HepG2 (cell line): ENCODE data around the gene DAAM2. TPM values are rescaled to one million over a fixed set of nuclear protein-coding genes. Genes with fewer than 3 reads are reported as not detected.

Experiments used
- ATAC-seq: fragments of 200-7000 bp; cut with Tn5 transposase; 3 replicates; pipeline ENCODE4 v1.9.1; 2020; ENCODE audit warnings: mild to moderate bottlenecking, moderate library complexity
- BruUV-seq: library from RNA; stranded (reverse); fragments of 400-500 nt; replicated peaks from 2 replicates; lab custom pipeline; 2021; lab: Mats Ljungman, UMichigan
- CTCF ChIA-PET: fragments of 300-600 bp; formaldehyde crosslinking; extraction: SDS; loops from one replicate; lab custom pipeline; 2021; ENCODE audit warnings: low total read pairs, inconsistent platforms, low intra/inter-chr PET ratio; lab: Yijun Ruan, JAX
- POLR2A ChIA-PET: fragments of 350-600 bp; sonication (Branson Sonifier 250); formaldehyde crosslinking; loops from one replicate; lab custom pipeline; 2020; ENCODE audit warnings: antibody characterized with exemption, inconsistent platforms; lab: Yijun Ruan, JAX
- DNase-seq: peaks from one replicate; pipeline ENCODE4 v3.0.0-alpha.2; 2015; ENCODE audit warnings: low spot score
- FAIRE-seq: peaks from 3 replicates; lab custom pipeline; 2011; peaks lifted over from hg19 to GRCh38; lab: Jason Lieb, UNC
- H2AFZ ChIP-seq: one replicate; pipeline ENCODE4 v1.6.1; 2011; ENCODE audit warnings: low read length, inconsistent platforms
- H3K27ac ChIP-seq: fragments of 300-600 bp; 3 replicates; pipeline ENCODE4 v1.8.0; 2011; ENCODE audit warnings: mixed run types, mild to moderate bottlenecking, mixed read lengths, low read length, inconsistent platforms; ENCODE audit not compliant: insufficient read depth; ENCODE audit errors: extremely low read length
- H3K27me3 ChIP-seq, 2 experiments: fragments of 200-600 bp in 1 of 2; 2 replicates in 1 of 2; 3 replicates in 1 of 2; pipeline versions ENCODE4 v1.6.0 to v1.8.0; 2011; ENCODE audit warnings: low read length in 2 of 2, mild to moderate bottlenecking in 2 of 2, moderate library complexity in 2 of 2, inconsistent platforms in 1 of 2; ENCODE audit not compliant: insufficient read depth in 2 of 2, control insufficient read depth in 1 of 2
- H3K36me3 ChIP-seq, 2 experiments: fragments of 200-600 bp in 1 of 2; replicated peaks in 1 of 2; 2 replicates in 1 of 2; 3 replicates in 1 of 2; pipeline versions ENCODE4 v1.5.1 to v1.8.0; 2011; ENCODE audit warnings: low read length in 2 of 2, inconsistent platforms in 1 of 2; ENCODE audit not compliant: insufficient read depth in 2 of 2, control insufficient read depth in 1 of 2
- H3K4me1 ChIP-seq: 2 replicates; pipeline ENCODE4 v1.5.1; 2012; ENCODE audit warnings: low read length, inconsistent platforms; ENCODE audit not compliant: insufficient read depth
- H3K4me2 ChIP-seq: 2 replicates; pipeline ENCODE4 v1.6.0; 2011; ENCODE audit warnings: low read depth, low read length, inconsistent platforms
- H3K4me3 ChIP-seq, 3 experiments: fragments of 200-600 bp in 1 of 3; sonication (generic), shearing (Covaris generic) in 1 of 3; replicated peaks in 1 of 3; 2 replicates each; pipeline ENCODE4 v1.5.1; 2011 to 2016; ENCODE audit warnings: low read length in 3 of 3, inconsistent platforms in 2 of 3, low read depth in 2 of 3, mild to moderate bottlenecking in 2 of 3, control low read depth in 1 of 3, mixed read lengths in 1 of 3; ENCODE audit not compliant: insufficient read depth in 1 of 3
- H3K79me2 ChIP-seq: one replicate; pipeline ENCODE4 v1.6.1; 2011; ENCODE audit warnings: low read length, inconsistent platforms; ENCODE audit not compliant: insufficient read depth
- H3K9ac ChIP-seq: 2 replicates; pipeline ENCODE4 v1.6.0; 2011; ENCODE audit warnings: mild to moderate bottlenecking, low read depth, low read length, inconsistent platforms; ENCODE audit not compliant: insufficient read depth
- H3K9me3 ChIP-seq: 2 replicates; pipeline ENCODE4 v1.5.1; 2012; ENCODE audit warnings: mild to moderate bottlenecking, low read length
- H4K20me1 ChIP-seq: 2 replicates; pipeline ENCODE4 v1.6.0; 2011; ENCODE audit warnings: inconsistent platforms, mild to moderate bottlenecking, low read length, moderate library complexity; ENCODE audit not compliant: insufficient read depth
- FOXJ3 ChIP-seq: sonication (generic); formaldehyde crosslinking; IDR thresholded peaks from 2 replicates; pipeline ENCODE4 v1.4.0; 2020; ENCODE audit warnings: missing genetic modification reagents, mild to moderate bottlenecking, borderline replicate concordance
- GATA4 ChIP-seq: sonication (generic); IDR thresholded peaks from 2 replicates; pipeline ENCODE4 v1.6.1; 2016; ENCODE audit warnings: antibody characterized with exemption, low read depth, borderline replicate concordance
- GPN1 ChIP-seq: sonication (generic); formaldehyde crosslinking; IDR thresholded peaks from 2 replicates; pipeline ENCODE4 v1.5.1; 2020; ENCODE audit warnings: missing genetic modification reagents, borderline replicate concordance
- MED8 ChIP-seq: sonication (generic); formaldehyde crosslinking; IDR thresholded peaks from 2 replicates; pipeline ENCODE4 v1.8.1; 2023; ENCODE audit warnings: mild to moderate bottlenecking, missing genetic modification reagents; ENCODE audit not compliant: insufficient replicate concordance
- NKX3-1 ChIP-seq: sonication (generic); formaldehyde crosslinking; IDR thresholded peaks from 2 replicates; pipeline ENCODE4 v1.5.0; 2020; ENCODE audit warnings: missing genetic modification reagents
- RAD21 ChIP-seq: fragments of 450-650 bp; formaldehyde crosslinking; IDR thresholded peaks from 2 replicates; pipeline ENCODE4 v1.5.0; 2020; ENCODE audit warnings: mild to moderate bottlenecking
- SP4 ChIP-seq: sonication (generic); formaldehyde crosslinking; IDR thresholded peaks from 2 replicates; pipeline ENCODE4 v1.8.1; 2023; ENCODE audit warnings: mild to moderate bottlenecking, missing genetic modification reagents
- TOPORS ChIP-seq: sonication (generic); formaldehyde crosslinking; IDR thresholded peaks from 2 replicates; pipeline ENCODE4 v1.8.0; 2023; ENCODE audit warnings: mild to moderate bottlenecking, missing genetic modification reagents
- ZNF225 ChIP-seq: sonication (generic); formaldehyde crosslinking; IDR thresholded peaks from 2 replicates; pipeline ENCODE4 v1.4.0; 2020; ENCODE audit warnings: mild to moderate bottlenecking, missing genetic modification reagents
- ZNF598 ChIP-seq: sonication (generic); formaldehyde crosslinking; IDR thresholded peaks from 2 replicates; pipeline ENCODE4 v1.5.1; 2020; ENCODE audit warnings: mild to moderate bottlenecking, missing genetic modification reagents, borderline replicate concordance
- ZNF720 ChIP-seq: sonication (generic); formaldehyde crosslinking; IDR thresholded peaks from 2 replicates; pipeline ENCODE4 v1.4.0; 2020; ENCODE audit warnings: missing genetic modification reagents
- ZNF747 ChIP-seq: sonication (generic); formaldehyde crosslinking; IDR thresholded peaks from 2 replicates; pipeline ENCODE4 v1.8.1; 2023; ENCODE audit warnings: missing genetic modification reagents, mild to moderate bottlenecking, borderline replicate concordance
- WGBS: methylation state at CpG from one replicate; pipeline ENCODE4 v1.1.6; 2017; ENCODE audit warnings: low lambda C conversion rate; 5-methylcytosine and 5-hydroxymethylcytosine counted together
- in situ Hi-C: cut with HindIII; loops from 2 replicates; pipeline ENCODE4 v1.10.0; 2017; ENCODE audit warnings: low pct_unique_long_range_greater_than_20kb; ENCODE audit not compliant: extremely low pct_ligation_motif_present
- intact Hi-C: fragments of 100-400 bp; cut with micrococcal nuclease; formaldehyde crosslinking; loops from one replicate; pipeline ENCODE4 v1.10.0; 2022; ENCODE audit not compliant: unreplicated experiment
- polyA plus RNA-seq, 8 experiments: library from polyadenylated mRNA; depleted of rRNA in 3 of 8; stranded (reverse) in 7 of 8; unstranded in 1 of 8; fragments of >200 nt; fragmentation: Illumina TruSeq in 4 of 8; extraction: Trizol in 4 of 8; gene quantifications; 2 replicates each; pipeline versions ENCODE4 v1.2.1 to v1.2.3, GENCODE V29; 2011 to 2016; ENCODE audit warnings: low read depth in 4 of 8, missing spikeins in 1 of 8, mixed read lengths in 1 of 8; ENCODE audit not compliant: insufficient read depth in 1 of 8
- total RNA-seq, 5 experiments: library from RNA; depleted of rRNA; stranded (reverse); fragments of >200 nt; fragmentation: Illumina TruSeq; extraction: Trizol; gene quantifications; 2 replicates each; pipeline ENCODE4 v1.2.3, GENCODE V29; 2016; ENCODE audit warnings: low read depth in 1 of 5
- TF ChIP-seq, protein P1 (sequence below): sonication (generic); formaldehyde crosslinking; IDR thresholded peaks from 2 replicates; pipeline ENCODE4 v1.4.0; 2020; ENCODE audit warnings: missing genetic modification reagents

DAAM2 gene
- total and polyA plus RNA-seq, 2 of the 13 experiments (the other 11 are each of a cell fraction or from before 2014, with no cell fraction given) = 0.01 TPM; not detected in 1

DNA sequence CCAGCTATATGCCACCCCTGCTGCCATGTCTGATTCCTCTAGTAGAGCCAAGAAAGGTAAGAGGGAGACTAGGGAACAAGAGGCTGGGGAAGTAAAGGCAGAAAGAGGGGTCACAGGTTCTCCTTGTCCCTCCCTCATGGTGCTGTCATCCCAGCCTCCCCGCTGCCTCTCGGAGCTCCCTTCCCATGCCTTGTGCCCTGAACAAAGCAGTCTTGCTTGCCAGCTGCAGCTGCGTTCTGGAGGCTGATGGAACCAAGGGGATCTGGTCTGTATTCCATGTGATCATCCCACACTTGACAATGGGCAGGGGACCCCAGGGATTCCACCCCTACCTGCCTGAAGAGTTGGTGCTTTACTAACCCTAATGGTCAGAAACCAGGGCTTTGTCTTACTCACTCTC is 61.4 kb downstream of the DAAM2 start:
- Histone ChIP-seq H4K20me1 (no peaks in the 10 kb centered on the region), H3K4me1 (peaks cover 12% of the 10 kb centered on the region), H3K36me3 (no peaks in the 10 kb centered on the region), H3K9ac (no peak overlapping the region), H3K4me2 (no peak overlapping the region), H3K79me2 (no peaks in the 10 kb centered on the region), H3K27me3 (no peaks in the 10 kb centered on the region), H3K4me3 (no peak overlapping the region), H3K9me3 (no peaks in the 10 kb centered on the region), H2AFZ (no peak overlapping the region), H3K27ac (no peak overlapping the region)
- ATAC-seq (no peak), DNase-seq (no peak), FAIRE-seq (no peak)
- CTCF ChIA-PET = no interaction called here
- POLR2A ChIA-PET = no interaction called here
- 21% methylated on average over 3 of the region's 3 CpGs for WGBS
- no TSS peak for BruUV-seq
- intact Hi-C loops (no loop called here), in situ Hi-C loops (no loop called here)
- no peak for TF ChIP-seq GATA4
- no peak for TF ChIP-seq NKX3-1 (CRISPR knock-in tag)
- TF ChIP-seq SP4 (CRISPR knock-in tag) = no peak

- intact Hi-C loops (no loop called here), in situ Hi-C loops (no loop called here)
- no peaks in the 10 kb centered on the region for H4K20me1 ChIP-seq
- H3K4me1 ChIP-seq = no peaks in the 10 kb centered on the region
- no peaks in the 10 kb centered on the region for H3K9me3 ChIP-seq
- H3K9ac ChIP-seq = no peak overlapping the region
- 33% methylated on average over 7 of the region's 7 CpGs for WGBS
- ATAC-seq (no peak), DNase-seq (no peak), FAIRE-seq (no peak)
- H3K27me3 ChIP-seq = no peaks in the 10 kb centered on the region
- no peak overlapping the region for H3K4me2 ChIP-seq
- BruUV-seq = no TSS peak
- no peak overlapping the region for H2AFZ ChIP-seq
- CTCF ChIA-PET = no interaction called here
- no peak overlapping the region for H3K27ac ChIP-seq
- POLR2A ChIA-PET = no interaction called here
- TF ChIP-seq, protein P1, sequence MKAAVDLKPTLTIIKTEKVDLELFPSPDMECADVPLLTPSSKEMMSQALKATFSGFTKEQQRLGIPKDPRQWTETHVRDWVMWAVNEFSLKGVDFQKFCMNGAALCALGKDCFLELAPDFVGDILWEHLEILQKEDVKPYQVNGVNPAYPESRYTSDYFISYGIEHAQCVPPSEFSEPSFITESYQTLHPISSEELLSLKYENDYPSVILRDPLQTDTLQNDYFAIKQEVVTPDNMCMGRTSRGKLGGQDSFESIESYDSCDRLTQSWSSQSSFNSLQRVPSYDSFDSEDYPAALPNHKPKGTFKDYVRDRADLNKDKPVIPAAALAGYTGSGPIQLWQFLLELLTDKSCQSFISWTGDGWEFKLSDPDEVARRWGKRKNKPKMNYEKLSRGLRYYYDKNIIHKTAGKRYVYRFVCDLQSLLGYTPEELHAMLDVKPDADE (CRISPR knock-in tag) = no peak
- TF ChIP-seq TOPORS = no peak
- TF ChIP-seq FOXJ3 (CRISPR knock-in tag) = no peak
- no peak for TF ChIP-seq ZNF747 (CRISPR knock-in tag)
- TF ChIP-seq RAD21 = no peak
- TF ChIP-seq ZNF225 (CRISPR knock-in tag) = no peak
- TF ChIP-seq MED8 (CRISPR knock-in tag) = no peak
- no peak for TF ChIP-seq ZNF598 (CRISPR knock-in tag)
- TF ChIP-seq ZNF720 (CRISPR knock-in tag) = no peak
- TF ChIP-seq GPN1 = no peak
- no peaks in the 10 kb centered on the region for H3K36me3 ChIP-seq
- no peaks in the 10 kb centered on the region for H3K79me2 ChIP-seq
- no peak overlapping the region for H3K4me3 ChIP-seq
These were observed 63.3 kb downstream of the DAAM2 start for GRCh38 chr6:39855356-39855995.
